Neural cell (in vitro differentiated cells): ENCODE results near the gene GAA.

Experiments used
- EP300 ChIP-seq: fragments of 450-650 bp; conservative IDR thresholded peaks from 2 replicates; pipeline ENCODE4 v1.6.1; 2014; ENCODE audit warnings: antibody characterized with exemption, mild to moderate bottlenecking, moderate library complexity; ENCODE audit not compliant: poor library complexity, severe bottlenecking
- EZH2 ChIP-seq: fragments of 200-600, 300-800 bp; shearing (Covaris generic), sonication (generic); IDR thresholded peaks from 2 replicates; pipeline ENCODE4 v1.6.1; 2014; ENCODE audit warnings: antibody characterized with exemption, low read length, borderline replicate concordance, mild to moderate bottlenecking; ENCODE audit not compliant: insufficient read depth, poor library complexity, severe bottlenecking
- MXI1 ChIP-seq: fragments of 450-650 bp; conservative IDR thresholded peaks from 2 replicates; pipeline ENCODE4 v1.6.1; 2014; ENCODE audit warnings: antibody characterized with exemption, mild to moderate bottlenecking; ENCODE audit not compliant: poor library complexity, severe bottlenecking
- POLR2AphosphoS5 ChIP-seq: IDR thresholded peaks from 2 replicates; pipeline ENCODE4 v1.6.1; 2012
- RAD21 ChIP-seq: fragments of 450-650 bp; conservative IDR thresholded peaks from 2 replicates; pipeline ENCODE4 v1.6.1; 2014; ENCODE audit warnings: antibody characterized with exemption, mild to moderate bottlenecking, moderate library complexity
- TAF1 ChIP-seq: IDR thresholded peaks from 2 replicates; pipeline ENCODE4 v1.6.1; 2012; ENCODE audit warnings: low read depth
- TF ChIP-seq, protein P1 (sequence below): fragments of 450-650 bp; IDR thresholded peaks from 2 replicates; pipeline ENCODE4 v1.5.1; 2014; ENCODE audit warnings: antibody characterized with exemption, mild to moderate bottlenecking, moderate library complexity; ENCODE audit not compliant: poor library complexity, severe bottlenecking
- TF ChIP-seq, protein P2 (sequence below): IDR thresholded peaks from 2 replicates; pipeline ENCODE4 v1.6.1; 2012; ENCODE audit warnings: borderline replicate concordance

DNA sequence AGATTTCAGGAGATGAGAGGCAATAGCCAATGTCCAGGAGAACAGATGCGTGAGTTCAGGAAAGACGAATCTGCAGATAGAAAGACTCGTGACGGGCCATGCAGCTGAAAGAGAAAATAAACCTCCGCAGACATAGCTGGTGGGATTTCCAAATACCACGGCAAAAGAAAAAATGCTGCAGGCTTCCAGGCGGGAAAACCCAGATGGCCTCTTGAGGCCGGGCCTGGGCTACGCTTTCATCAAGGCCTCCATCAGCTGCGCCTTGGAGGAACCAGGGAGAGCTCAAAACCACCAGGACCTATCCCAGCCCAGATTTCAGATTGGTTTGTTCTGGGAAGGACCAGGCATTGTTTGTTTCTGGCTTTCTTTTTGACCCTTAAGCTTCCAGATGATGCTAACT is 48.3 kb upstream of the GAA start:
- TF ChIP-seq, protein P1, sequence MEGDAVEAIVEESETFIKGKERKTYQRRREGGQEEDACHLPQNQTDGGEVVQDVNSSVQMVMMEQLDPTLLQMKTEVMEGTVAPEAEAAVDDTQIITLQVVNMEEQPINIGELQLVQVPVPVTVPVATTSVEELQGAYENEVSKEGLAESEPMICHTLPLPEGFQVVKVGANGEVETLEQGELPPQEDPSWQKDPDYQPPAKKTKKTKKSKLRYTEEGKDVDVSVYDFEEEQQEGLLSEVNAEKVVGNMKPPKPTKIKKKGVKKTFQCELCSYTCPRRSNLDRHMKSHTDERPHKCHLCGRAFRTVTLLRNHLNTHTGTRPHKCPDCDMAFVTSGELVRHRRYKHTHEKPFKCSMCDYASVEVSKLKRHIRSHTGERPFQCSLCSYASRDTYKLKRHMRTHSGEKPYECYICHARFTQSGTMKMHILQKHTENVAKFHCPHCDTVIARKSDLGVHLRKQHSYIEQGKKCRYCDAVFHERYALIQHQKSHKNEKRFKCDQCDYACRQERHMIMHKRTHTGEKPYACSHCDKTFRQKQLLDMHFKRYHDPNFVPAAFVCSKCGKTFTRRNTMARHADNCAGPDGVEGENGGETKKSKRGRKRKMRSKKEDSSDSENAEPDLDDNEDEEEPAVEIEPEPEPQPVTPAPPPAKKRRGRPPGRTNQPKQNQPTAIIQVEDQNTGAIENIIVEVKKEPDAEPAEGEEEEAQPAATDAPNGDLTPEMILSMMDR: no peak
- TF ChIP-seq, protein P2, sequence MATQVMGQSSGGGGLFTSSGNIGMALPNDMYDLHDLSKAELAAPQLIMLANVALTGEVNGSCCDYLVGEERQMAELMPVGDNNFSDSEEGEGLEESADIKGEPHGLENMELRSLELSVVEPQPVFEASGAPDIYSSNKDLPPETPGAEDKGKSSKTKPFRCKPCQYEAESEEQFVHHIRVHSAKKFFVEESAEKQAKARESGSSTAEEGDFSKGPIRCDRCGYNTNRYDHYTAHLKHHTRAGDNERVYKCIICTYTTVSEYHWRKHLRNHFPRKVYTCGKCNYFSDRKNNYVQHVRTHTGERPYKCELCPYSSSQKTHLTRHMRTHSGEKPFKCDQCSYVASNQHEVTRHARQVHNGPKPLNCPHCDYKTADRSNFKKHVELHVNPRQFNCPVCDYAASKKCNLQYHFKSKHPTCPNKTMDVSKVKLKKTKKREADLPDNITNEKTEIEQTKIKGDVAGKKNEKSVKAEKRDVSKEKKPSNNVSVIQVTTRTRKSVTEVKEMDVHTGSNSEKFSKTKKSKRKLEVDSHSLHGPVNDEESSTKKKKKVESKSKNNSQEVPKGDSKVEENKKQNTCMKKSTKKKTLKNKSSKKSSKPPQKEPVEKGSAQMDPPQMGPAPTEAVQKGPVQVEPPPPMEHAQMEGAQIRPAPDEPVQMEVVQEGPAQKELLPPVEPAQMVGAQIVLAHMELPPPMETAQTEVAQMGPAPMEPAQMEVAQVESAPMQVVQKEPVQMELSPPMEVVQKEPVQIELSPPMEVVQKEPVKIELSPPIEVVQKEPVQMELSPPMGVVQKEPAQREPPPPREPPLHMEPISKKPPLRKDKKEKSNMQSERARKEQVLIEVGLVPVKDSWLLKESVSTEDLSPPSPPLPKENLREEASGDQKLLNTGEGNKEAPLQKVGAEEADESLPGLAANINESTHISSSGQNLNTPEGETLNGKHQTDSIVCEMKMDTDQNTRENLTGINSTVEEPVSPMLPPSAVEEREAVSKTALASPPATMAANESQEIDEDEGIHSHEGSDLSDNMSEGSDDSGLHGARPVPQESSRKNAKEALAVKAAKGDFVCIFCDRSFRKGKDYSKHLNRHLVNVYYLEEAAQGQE: no peak
- TF ChIP-seq POLR2AphosphoS5 (no peak), EP300 (no peak), RAD21 (no peak), EZH2 (no peak), MXI1 (no peak), TAF1 (no peak)
